ENCODE measurements around the gene RABEPK.
"Not testable (repeated sequence)": the region's sequence is repeated elsewhere in the genome, so short reads cannot be mapped to it uniquely, and the experiment has no call there.

RABEPK gene

GRCh38 chr9:125179776-125180175, 20.6 kb upstream of the RABEPK start:
- H3K9me3 Mint-ChIP-seq; DNase-seq (ENCODE audit: low spot score in 2 of 2); H3K27me3 Mint-ChIP-seq; H3K4me3 Mint-ChIP-seq; ATAC-seq (replicated peaks; ENCODE audit: extremely low read depth, poor library complexity, severe bottlenecking): not testable (repeated sequence)
- Mint-ChIP-seq H3K27ac (ENCODE audit: low read depth) (peak overlapping the region; percentile 33), H3K4me1 (peaks cover 80% of the 10 kb centered on the region), H3K36me3 (ENCODE audit: insufficient read depth) (peaks cover 18% of the 10 kb centered on the region)

- Mint-ChIP-seq H3K27me3 (no peaks in the 10 kb centered on the region), H3K27ac (ENCODE audit: low read depth) (no peak overlapping the region), H3K36me3 (ENCODE audit: insufficient read depth) (peaks cover 13% of the 10 kb centered on the region), H3K4me3 (no peak overlapping the region), H3K4me1 (peaks cover 75% of the 10 kb centered on the region), H3K9me3 (no peaks in the 10 kb centered on the region)
- DNase-seq (ENCODE audit: low spot score in 2 of 2) (no peak), ATAC-seq (replicated peaks; ENCODE audit: extremely low read depth, poor library complexity, severe bottlenecking) (no peak)
These were observed 19.5 kb upstream of the RABEPK start for GRCh38 chr9:125180876-125181275.

- Mint-ChIP-seq H3K4me1 (peaks cover 66% of the 10 kb centered on the region), H3K27ac (ENCODE audit: low read depth) (peak overlapping the region; percentile 25), H3K36me3 (ENCODE audit: insufficient read depth) (peaks cover 13% of the 10 kb centered on the region)
- not testable (repeated sequence) for H3K9me3 Mint-ChIP-seq; ATAC-seq (replicated peaks; ENCODE audit: extremely low read depth, poor library complexity, severe bottlenecking); DNase-seq (ENCODE audit: low spot score in 2 of 2); H3K4me3 Mint-ChIP-seq; H3K27me3 Mint-ChIP-seq
These were observed 18.6 kb upstream of the RABEPK start for GRCh38 chr9:125181756-125182155.

- no peak overlapping the region for H3K4me3 Mint-ChIP-seq
- no peak for DNase-seq (ENCODE audit: low spot score in 2 of 2)
- H3K36me3 Mint-ChIP-seq (ENCODE audit: insufficient read depth) = peaks cover 10% of the 10 kb centered on the region
- H3K9me3 Mint-ChIP-seq = no peaks in the 10 kb centered on the region
- ATAC-seq (replicated peaks; ENCODE audit: extremely low read depth, poor library complexity, severe bottlenecking) = no peak
- H3K27ac Mint-ChIP-seq (ENCODE audit: low read depth) = peak overlapping the region; percentile 14
- peaks cover 69% of the 10 kb centered on the region for H3K4me1 Mint-ChIP-seq
- H3K27me3 Mint-ChIP-seq = no peaks in the 10 kb centered on the region
These were observed 17.3 kb upstream of the RABEPK start for GRCh38 chr9:125183054-125183453.

- peaks cover 10% of the 10 kb centered on the region for H3K36me3 Mint-ChIP-seq (ENCODE audit: insufficient read depth)
- H3K9me3 Mint-ChIP-seq = no peaks in the 10 kb centered on the region
- DNase-seq (ENCODE audit: low spot score in 2 of 2) (no peak), ATAC-seq (replicated peaks; ENCODE audit: extremely low read depth, poor library complexity, severe bottlenecking) (no peak)
- H3K4me3 Mint-ChIP-seq = no peak overlapping the region
- peak overlapping the region; percentile 14 for H3K27ac Mint-ChIP-seq (ENCODE audit: low read depth)
- H3K4me1 Mint-ChIP-seq = peaks cover 65% of the 10 kb centered on the region
- no peaks in the 10 kb centered on the region for H3K27me3 Mint-ChIP-seq
These were observed 16.8 kb upstream of the RABEPK start for GRCh38 chr9:125183561-125183960.

GRCh38 chr9:125189011-125189360, 11.4 kb upstream of the RABEPK start:
- Mint-ChIP-seq H3K4me3 (peak overlapping the region; percentile 94), H3K27ac (ENCODE audit: low read depth) (peak overlapping the region; percentile 90), H3K4me1 (peaks cover 25% of the 10 kb centered on the region), H3K9me3 (no peaks in the 10 kb centered on the region), H3K36me3 (ENCODE audit: insufficient read depth) (peaks cover 8% of the 10 kb centered on the region), H3K27me3 (no peaks in the 10 kb centered on the region)
- DNase-seq (ENCODE audit: low spot score in 2 of 2) (no peak), ATAC-seq (replicated peaks; ENCODE audit: extremely low read depth, poor library complexity, severe bottlenecking) (peak; percentile 11)

- Mint-ChIP-seq H3K9me3 (no peaks in the 10 kb centered on the region), H3K27ac (ENCODE audit: low read depth) (peak within 1 kb of the TSS; percentile 90), H3K4me1 (peaks cover 21% of the 10 kb centered on the region), H3K36me3 (ENCODE audit: insufficient read depth) (peaks cover 8% of the 10 kb centered on the region), H3K4me3 (peak within 1 kb of the TSS; percentile 94), H3K27me3 (no peaks in the 10 kb centered on the region)
- DNase-seq (ENCODE audit: low spot score in 2 of 2) (peak; percentile 94 to 96), ATAC-seq (replicated peaks; ENCODE audit: extremely low read depth, poor library complexity, severe bottlenecking) (peak; percentile 97)
These were observed 10.7 kb upstream of the RABEPK start, which contains the start of gene PPP6C for GRCh38 chr9:125189361-125190289. Gene PPP6C, minus strand, starts transcription at chr9:125189803. Its CDS starts 85 bp downstream, at chr9:125189718.

- H3K9me3 Mint-ChIP-seq = no peaks in the 10 kb centered on the region
- H3K27ac Mint-ChIP-seq (ENCODE audit: low read depth) = peak overlapping the region; percentile 90
- peaks cover 8% of the 10 kb centered on the region for H3K36me3 Mint-ChIP-seq (ENCODE audit: insufficient read depth)
- peak overlapping the region; percentile 94 for H3K4me3 Mint-ChIP-seq
- no peak for DNase-seq (ENCODE audit: low spot score in 2 of 2)
- peaks cover 25% of the 10 kb centered on the region for H3K4me1 Mint-ChIP-seq
- no peaks in the 10 kb centered on the region for H3K27me3 Mint-ChIP-seq
- peak; percentile 8 for ATAC-seq (replicated peaks; ENCODE audit: extremely low read depth, poor library complexity, severe bottlenecking)
These were observed 10.0 kb upstream of the RABEPK start for GRCh38 chr9:125190361-125190801.

- H3K36me3 Mint-ChIP-seq (ENCODE audit: insufficient read depth) = not testable (repeated sequence)
- H3K4me3 Mint-ChIP-seq = peak overlapping the region; percentile 62
These were observed 5.9 kb upstream of the RABEPK start for GRCh38 chr9:125194466-125194865.

GRCh38 chr9:125195591-125195990, 4.8 kb upstream of the RABEPK start:
- ATAC-seq (replicated peaks; ENCODE audit: extremely low read depth, poor library complexity, severe bottlenecking); H3K9me3 Mint-ChIP-seq; H3K27me3 Mint-ChIP-seq; H3K36me3 Mint-ChIP-seq (ENCODE audit: insufficient read depth); DNase-seq (ENCODE audit: low spot score in 2 of 2): not testable (repeated sequence)
- peak overlapping the region; percentile 67 for H3K27ac Mint-ChIP-seq (ENCODE audit: low read depth)
- peak overlapping the region; percentile 62 for H3K4me3 Mint-ChIP-seq
- peaks cover 18% of the 10 kb centered on the region for H3K4me1 Mint-ChIP-seq

More at GRCh38 chr9:125194466-125194865, 5.9 kb upstream of the RABEPK start:
- DNase-seq (ENCODE audit: low spot score in 2 of 2); ATAC-seq (replicated peaks; ENCODE audit: extremely low read depth, poor library complexity, severe bottlenecking); H3K9me3 Mint-ChIP-seq; H3K27me3 Mint-ChIP-seq: not testable (repeated sequence)
- Mint-ChIP-seq H3K4me1 (peaks cover 17% of the 10 kb centered on the region), H3K27ac (ENCODE audit: low read depth) (peak overlapping the region; percentile 69)

- H3K36me3 Mint-ChIP-seq (ENCODE audit: insufficient read depth) = peaks cover 28% of the 10 kb centered on the region
- ATAC-seq (replicated peaks; ENCODE audit: extremely low read depth, poor library complexity, severe bottlenecking) = no peak
- H3K27me3 Mint-ChIP-seq = no peaks in the 10 kb centered on the region
- no peak overlapping the region for H3K4me3 Mint-ChIP-seq
- DNase-seq (ENCODE audit: low spot score in 2 of 2) = no peak
- no peak overlapping the region for H3K27ac Mint-ChIP-seq (ENCODE audit: low read depth)
- no peaks in the 10 kb centered on the region for H3K9me3 Mint-ChIP-seq
- peaks cover 21% of the 10 kb centered on the region for H3K4me1 Mint-ChIP-seq
These were observed 2.7 kb downstream of the RABEPK start for GRCh38 chr9:125202846-125203618.

- DNase-seq (ENCODE audit: low spot score in 2 of 2) (no peak), ATAC-seq (replicated peaks; ENCODE audit: extremely low read depth, poor library complexity, severe bottlenecking) (no peak)
- H3K27me3 Mint-ChIP-seq = no peaks in the 10 kb centered on the region
- peaks cover 40% of the 10 kb centered on the region for H3K36me3 Mint-ChIP-seq (ENCODE audit: insufficient read depth)
- peaks cover 21% of the 10 kb centered on the region for H3K4me1 Mint-ChIP-seq
- H3K27ac Mint-ChIP-seq (ENCODE audit: low read depth) = peak overlapping the region; percentile 45
- H3K9me3 Mint-ChIP-seq = no peaks in the 10 kb centered on the region
- no peak overlapping the region for H3K4me3 Mint-ChIP-seq
These were observed 4.1 kb downstream of the RABEPK start for GRCh38 chr9:125204477-125204876.

Data from central memory CD8-positive, alpha-beta T cell (primary cell).